HepG2 (cell line): ENCODE results near the gene SLC35B2. TPM values are rescaled to one million over a fixed set of nuclear protein-coding genes. Genes with fewer than 3 reads are reported as not detected.

Experiments
- ATF6 ChIP-seq: sonication (generic); formaldehyde crosslinking; conservative IDR thresholded peaks from 2 replicates; pipeline ENCODE4 v1.4.0; 2020; ENCODE audit warnings: missing genetic modification reagents
- FOXA3 ChIP-seq: IDR thresholded peaks from 2 replicates; pipeline ENCODE4 v1.6.1; 2016; ENCODE audit warnings: missing genetic modification reagents, missing compliant biosample characterization
- GFI1 ChIP-seq: sonication (generic); formaldehyde crosslinking; IDR thresholded peaks from 2 replicates; pipeline ENCODE4 v1.5.0; 2020; ENCODE audit warnings: missing genetic modification reagents, mild to moderate bottlenecking, borderline replicate concordance
- GRHL1 ChIP-seq: sonication (generic); formaldehyde crosslinking; conservative IDR thresholded peaks from 2 replicates; pipeline ENCODE4 v1.8.0; 2022; ENCODE audit warnings: missing genetic modification reagents
- IKZF1 ChIP-seq: fragments of 450-650 bp; IDR thresholded peaks from 2 replicates; pipeline ENCODE4 v1.7.1; 2016
- KAT7 ChIP-seq: IDR thresholded peaks from 2 replicates; pipeline ENCODE4 v1.6.1; 2018; ENCODE audit warnings: borderline replicate concordance, missing compliant biosample characterization
- KLF13 ChIP-seq: sonication (generic); formaldehyde crosslinking; IDR thresholded peaks from 2 replicates; pipeline ENCODE4 v1.4.0; 2020; ENCODE audit warnings: mild to moderate bottlenecking, missing genetic modification reagents
- MZF1 ChIP-seq: sonication (generic); formaldehyde crosslinking; IDR thresholded peaks from 2 replicates; pipeline ENCODE4 v1.8.1; 2023; ENCODE audit warnings: mild to moderate bottlenecking, missing genetic modification reagents, borderline replicate concordance
- RBAK ChIP-seq: sonication (generic); formaldehyde crosslinking; IDR thresholded peaks from 2 replicates; pipeline ENCODE4 v1.5.1; 2020; ENCODE audit warnings: mild to moderate bottlenecking, missing genetic modification reagents
- REPIN1 ChIP-seq: sonication (generic); formaldehyde crosslinking; IDR thresholded peaks from 2 replicates; pipeline ENCODE4 v1.8.0; 2022; ENCODE audit warnings: missing genetic modification reagents, low read depth, mild to moderate bottlenecking, borderline replicate concordance
- SAFB2 ChIP-seq: sonication (generic); formaldehyde crosslinking; IDR thresholded peaks from 2 replicates; pipeline ENCODE4 v1.5.1; 2020; ENCODE audit warnings: missing genetic modification reagents, low read depth, mild to moderate bottlenecking, borderline replicate concordance
- SALL2 ChIP-seq: sonication (generic); formaldehyde crosslinking; IDR thresholded peaks from 2 replicates; pipeline ENCODE4 v1.8.1; 2023; ENCODE audit warnings: mild to moderate bottlenecking, missing genetic modification reagents, inconsistent platforms
- SRSF1 ChIP-seq: fragments of 200-400 bp; formaldehyde crosslinking; optimal IDR thresholded peaks from 2 replicates; pipeline ENCODE3; 2017; ENCODE audit warnings: mild to moderate bottlenecking, low read depth, low read length, moderate library complexity
- YY1 ChIP-seq: IDR thresholded peaks from 2 replicates; pipeline ENCODE4 v1.6.1; 2011; ENCODE audit warnings: low read length, low read depth, moderate library complexity, mild to moderate bottlenecking; ENCODE audit not compliant: insufficient read depth, insufficient replicate concordance
- ZBTB34 ChIP-seq: sonication (generic); formaldehyde crosslinking; IDR thresholded peaks from 2 replicates; pipeline ENCODE4 v1.8.0; 2022; ENCODE audit warnings: mild to moderate bottlenecking, missing genetic modification reagents
- ZFYVE20 ChIP-seq: sonication (generic); formaldehyde crosslinking; IDR thresholded peaks from 2 replicates; pipeline ENCODE4 v1.8.0; 2023; ENCODE audit warnings: low read depth, mild to moderate bottlenecking, moderate library complexity, missing genetic modification reagents, borderline replicate concordance
- ZNF101 ChIP-seq: sonication (generic); formaldehyde crosslinking; IDR thresholded peaks from 2 replicates; pipeline ENCODE4 v1.4.0; 2020; ENCODE audit warnings: mild to moderate bottlenecking, low read depth, missing genetic modification reagents, borderline replicate concordance
- ZNF34 ChIP-seq: sonication (generic); formaldehyde crosslinking; IDR thresholded peaks from 2 replicates; pipeline ENCODE4 v1.4.0; 2020; ENCODE audit warnings: mild to moderate bottlenecking, missing genetic modification reagents, borderline replicate concordance
- ZNF383 ChIP-seq: sonication (generic); formaldehyde crosslinking; IDR thresholded peaks from 2 replicates; pipeline ENCODE4 v1.4.0; 2020; ENCODE audit warnings: missing genetic modification reagents, mild to moderate bottlenecking, borderline replicate concordance
- ZNF546 ChIP-seq: sonication (generic); formaldehyde crosslinking; conservative IDR thresholded peaks from 2 replicates; pipeline ENCODE4 v1.8.1; 2023; ENCODE audit warnings: mild to moderate bottlenecking, missing genetic modification reagents
- ZNF773 ChIP-seq: sonication (generic); formaldehyde crosslinking; IDR thresholded peaks from 2 replicates; pipeline ENCODE4 v1.4.0; 2020; ENCODE audit warnings: missing genetic modification reagents, borderline replicate concordance
- ZNF784 ChIP-seq: sonication (generic); formaldehyde crosslinking; IDR thresholded peaks from 2 replicates; pipeline ENCODE4 v1.5.1; 2020; ENCODE audit warnings: missing genetic modification reagents, mild to moderate bottlenecking, borderline replicate concordance
- ZSCAN9 ChIP-seq: IDR thresholded peaks from 2 replicates; pipeline ENCODE4 v1.6.1; 2016; ENCODE audit warnings: borderline replicate concordance
- polyA plus RNA-seq, 8 experiments: library from polyadenylated mRNA; depleted of rRNA in 3 of 8; stranded (reverse) in 7 of 8; unstranded in 1 of 8; fragments of >200 nt; fragmentation: Illumina TruSeq in 4 of 8; extraction: Trizol in 4 of 8; gene quantifications; 2 replicates each; pipeline versions ENCODE4 v1.2.1 to v1.2.3, GENCODE V29; 2011 to 2016; ENCODE audit warnings: low read depth in 4 of 8, missing spikeins in 1 of 8, mixed read lengths in 1 of 8; ENCODE audit not compliant: insufficient read depth in 1 of 8
- total RNA-seq, 5 experiments: library from RNA; depleted of rRNA; stranded (reverse); fragments of >200 nt; fragmentation: Illumina TruSeq; extraction: Trizol; gene quantifications; 2 replicates each; pipeline ENCODE4 v1.2.3, GENCODE V29; 2016; ENCODE audit warnings: low read depth in 1 of 5

The SLC35B2 gene
- total and polyA plus RNA-seq, 2 of the 13 experiments (the other 11 are each of a cell fraction or from before 2014, with no cell fraction given), result 61.1 to 148 TPM

GRCh38 chr6:44237021-44237812, 20.1 kb downstream of the SLC35B2 start (continued):
- TF ChIP-seq GRHL1 (no peak), ZNF773 (CRISPR knock-in tag) (no peak), ZNF383 (CRISPR knock-in tag) (no peak), FOXA3 (CRISPR knock-in tag) (peak; percentile 82), SAFB2 (no peak; the same call in 1 of the 2 replicates), KAT7 (no peak), SRSF1 (no peak), ZNF34 (CRISPR knock-in tag) (no peak), SALL2 (no peak), ZBTB34 (no peak), ZNF784 (no peak), ATF6 (CRISPR knock-in tag) (0 out of 2 replicates have a peak, but pooled peaks have one; percentile 18), ZSCAN9 (CRISPR knock-in tag) (no peak), GFI1 (CRISPR knock-in tag) (peak; percentile 38; the same call in 1 of the 2 replicates), IKZF1 (no peak), ZFYVE20 (CRISPR knock-in tag) (no peak), ZNF101 (CRISPR knock-in tag) (no peak), MZF1 (CRISPR knock-in tag) (no peak), REPIN1 (CRISPR knock-in tag) (no peak), YY1 (no peak), RBAK (0 out of 2 replicates have a peak, but pooled peaks have one; percentile 17), KLF13 (CRISPR knock-in tag) (no peak), ZNF546 (no peak)
